GM23338 (cell line): ENCODE results near the gene SMG1.

Experiments used
- EZH2 ChIP-seq: fragments of 200-600 bp; sonication (generic); IDR thresholded peaks from one replicate; pipeline ENCODE4 v1.8.0; 2017; ENCODE audit warnings: antibody characterized with exemption, mild to moderate bottlenecking, low read depth; ENCODE audit not compliant: unreplicated experiment
- EZH2phosphoT487 ChIP-seq: fragments of 200-600 bp; sonication (generic); IDR thresholded peaks from one replicate; pipeline ENCODE4 v1.8.1; 2018; ENCODE audit warnings: antibody characterized with exemption; ENCODE audit not compliant: unreplicated experiment
- POLR2AphosphoS5 ChIP-seq: IDR thresholded peaks from 2 replicates; pipeline ENCODE4 v1.6.1; 2016; ENCODE audit warnings: antibody characterized with exemption, low read depth
- TF ChIP-seq, protein P1 (sequence below), 2 experiments: fragments of 200-600 bp in 1 of 2; sonication (generic) in 1 of 2; conservative IDR thresholded peaks; 2 replicates each; pipeline versions ENCODE4 v1.5.1 to v1.6.1; 2016 to 2017; ENCODE audit warnings: antibody characterized with exemption in 2 of 2, low read depth in 2 of 2, mild to moderate bottlenecking in 2 of 2, moderate library complexity in 1 of 2

DNA sequence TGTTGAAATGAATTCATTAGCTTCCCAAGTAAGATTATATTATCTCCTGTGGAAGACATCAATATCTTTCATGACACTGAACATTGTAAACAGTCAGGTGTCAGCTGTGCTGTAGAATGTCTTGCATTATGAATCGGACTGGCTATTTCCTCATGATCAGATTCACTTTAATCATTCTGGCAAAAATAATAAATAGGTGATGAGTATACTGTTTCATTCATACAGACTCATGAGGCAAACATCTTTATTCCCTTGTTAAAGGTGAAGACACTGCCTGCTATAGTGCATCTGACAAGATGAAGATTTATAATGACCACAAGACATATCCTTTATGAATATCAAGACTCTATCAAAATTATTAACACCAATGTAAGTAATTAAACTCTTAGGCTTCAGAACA is 73.6 kb downstream of the SMG1 start:
- TF ChIP-seq EZH2 (no peak), POLR2AphosphoS5 (no peak), EZH2phosphoT487 (no peak)
- TF ChIP-seq, protein P1, sequence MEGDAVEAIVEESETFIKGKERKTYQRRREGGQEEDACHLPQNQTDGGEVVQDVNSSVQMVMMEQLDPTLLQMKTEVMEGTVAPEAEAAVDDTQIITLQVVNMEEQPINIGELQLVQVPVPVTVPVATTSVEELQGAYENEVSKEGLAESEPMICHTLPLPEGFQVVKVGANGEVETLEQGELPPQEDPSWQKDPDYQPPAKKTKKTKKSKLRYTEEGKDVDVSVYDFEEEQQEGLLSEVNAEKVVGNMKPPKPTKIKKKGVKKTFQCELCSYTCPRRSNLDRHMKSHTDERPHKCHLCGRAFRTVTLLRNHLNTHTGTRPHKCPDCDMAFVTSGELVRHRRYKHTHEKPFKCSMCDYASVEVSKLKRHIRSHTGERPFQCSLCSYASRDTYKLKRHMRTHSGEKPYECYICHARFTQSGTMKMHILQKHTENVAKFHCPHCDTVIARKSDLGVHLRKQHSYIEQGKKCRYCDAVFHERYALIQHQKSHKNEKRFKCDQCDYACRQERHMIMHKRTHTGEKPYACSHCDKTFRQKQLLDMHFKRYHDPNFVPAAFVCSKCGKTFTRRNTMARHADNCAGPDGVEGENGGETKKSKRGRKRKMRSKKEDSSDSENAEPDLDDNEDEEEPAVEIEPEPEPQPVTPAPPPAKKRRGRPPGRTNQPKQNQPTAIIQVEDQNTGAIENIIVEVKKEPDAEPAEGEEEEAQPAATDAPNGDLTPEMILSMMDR (conservative IDR thresholded peaks at IDR 0.05; ENCODE audit: low read depth in 2 of 2) = no peak
